ENCODE results near the gene JUP.

Gene JUP

DNA sequence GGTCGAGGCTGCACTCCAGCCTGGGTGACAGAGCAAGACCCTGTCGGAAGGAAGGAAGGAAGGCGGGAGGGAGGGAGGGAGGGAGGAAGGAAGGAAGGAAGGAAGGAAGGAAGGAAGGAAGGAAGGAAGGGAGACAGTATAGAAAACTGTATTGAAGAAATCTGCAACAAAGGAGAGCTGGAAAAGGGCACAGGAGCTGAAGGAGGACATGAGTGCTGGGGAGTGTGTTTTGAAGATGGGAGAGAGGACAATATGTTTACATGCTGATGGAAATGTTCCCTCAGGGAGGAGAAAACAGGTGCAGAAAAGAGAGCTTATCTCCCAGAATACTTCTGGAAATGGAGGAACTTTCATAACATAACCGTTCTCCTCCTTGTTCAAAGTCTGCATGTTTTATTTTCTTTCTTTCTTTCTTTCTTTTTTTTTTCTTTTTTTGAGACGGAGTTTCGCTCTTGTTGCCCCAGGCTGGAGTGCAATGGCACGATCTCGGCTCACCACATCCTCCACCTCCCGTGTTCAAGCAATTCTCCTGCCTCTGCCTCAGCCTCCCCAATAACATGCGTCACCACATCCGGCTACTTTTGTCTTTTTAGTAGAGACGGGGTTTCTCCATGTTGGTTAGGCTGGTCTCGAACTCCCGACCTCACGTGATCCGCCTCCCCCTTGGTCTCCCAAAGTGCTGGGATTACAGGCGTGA, 49.4 kb downstream of the JUP start:
- Histone ChIP-seq H3K27me3 (ENCODE audit: control insufficient read depth in 2 of 2, insufficient read depth in 2 of 2, low read length in 2 of 2) (peaks cover 31 to 39% of the 10 kb centered on the region in 2 donors), H3K9me3 (ENCODE audit: control insufficient read depth in 2 of 2, low read length in 2 of 2) (no peaks in the 10 kb centered on the region), H3K9ac (ENCODE audit: low read depth in 1 of 2, low read length in 2 of 2) (no peak overlapping the region), H3K4me3 (ENCODE audit: low read length in 2 of 2) (no peak overlapping the region), H3K36me3 (ENCODE audit: control insufficient read depth in 2 of 2, insufficient read depth in 2 of 2, low read length in 2 of 2) (no peaks in the 10 kb centered on the region), H3K27ac (ENCODE audit: low read depth in 2 of 2, low read length in 2 of 2) (no peak overlapping the region), H3K4me1 (ENCODE audit: control insufficient read depth in 2 of 2, insufficient read depth in 2 of 2, low read length in 2 of 2) (peaks cover 0 to 9% of the 10 kb centered on the region in 2 donors)

DNA sequence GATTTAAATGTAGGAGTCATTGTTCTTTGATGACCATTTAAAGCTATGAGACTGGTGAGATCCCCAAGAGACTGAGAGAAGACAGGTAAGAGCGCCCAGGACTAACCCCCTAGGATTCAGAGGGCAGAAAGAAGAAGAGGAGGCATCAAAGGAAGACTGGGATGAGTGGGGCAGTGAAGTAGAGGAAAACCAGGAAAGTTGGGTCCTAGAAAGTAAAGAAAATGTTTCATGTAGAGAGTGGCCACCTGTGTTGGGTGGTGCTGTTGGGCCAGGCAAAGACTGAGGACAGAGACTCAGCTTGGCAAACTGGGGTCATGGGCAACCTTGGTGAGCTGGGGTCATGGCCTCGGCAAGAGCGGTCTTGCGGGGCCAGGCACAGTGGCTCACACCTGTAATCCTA, 50.8 kb downstream of the JUP start:
- no peak overlapping the region for H3K4me3 ChIP-seq (ENCODE audit: low read length in 2 of 2)
- H3K27ac ChIP-seq (ENCODE audit: low read depth in 2 of 2, low read length in 2 of 2), result no peak overlapping the region
- no peaks in the 10 kb centered on the region for H3K36me3 ChIP-seq (ENCODE audit: control insufficient read depth in 2 of 2, insufficient read depth in 2 of 2, low read length in 2 of 2)
- H3K4me1 ChIP-seq (ENCODE audit: control insufficient read depth in 2 of 2, insufficient read depth in 2 of 2, low read length in 2 of 2), result peaks cover 0 to 9% of the 10 kb centered on the region in 2 donors
- H3K27me3 ChIP-seq (ENCODE audit: control insufficient read depth in 2 of 2, insufficient read depth in 2 of 2, low read length in 2 of 2), result peaks cover 32 to 50% of the 10 kb centered on the region in 2 donors
- no peak overlapping the region for H3K9ac ChIP-seq (ENCODE audit: low read depth in 1 of 2, low read length in 2 of 2)
- H3K9me3 ChIP-seq (ENCODE audit: control insufficient read depth in 2 of 2, low read length in 2 of 2), result no peaks in the 10 kb centered on the region

DNA sequence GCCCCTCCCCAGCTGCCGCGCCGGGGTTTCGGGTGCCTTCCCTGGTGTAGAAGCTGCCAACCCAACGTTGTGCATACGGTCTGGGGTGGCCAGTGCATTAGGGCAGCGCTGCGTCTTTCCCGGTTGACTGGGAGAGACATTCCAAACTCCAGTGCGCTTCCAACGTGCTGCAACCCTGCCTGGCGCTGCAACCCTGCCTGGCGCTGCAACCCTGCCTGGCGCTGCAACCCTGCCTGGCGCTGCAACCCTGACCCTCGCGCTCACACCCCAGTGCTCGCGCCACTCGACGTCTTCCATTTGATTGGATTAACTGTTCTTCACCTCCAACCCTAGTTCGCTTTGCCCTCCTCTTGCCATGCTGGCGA, 51.6 kb downstream of the JUP start:
- H3K9me3 ChIP-seq (ENCODE audit: control insufficient read depth in 2 of 2, low read length in 2 of 2), result no peaks in the 10 kb centered on the region
- H3K4me3 ChIP-seq (ENCODE audit: low read length in 2 of 2), result peak overlapping the region; percentile 27 to 39
- peaks cover 35 to 50% of the 10 kb centered on the region in 2 donors for H3K27me3 ChIP-seq (ENCODE audit: control insufficient read depth in 2 of 2, insufficient read depth in 2 of 2, low read length in 2 of 2)
- H3K27ac ChIP-seq (ENCODE audit: low read depth in 2 of 2, low read length in 2 of 2), result no peak overlapping the region
- no peaks in the 10 kb centered on the region for H3K36me3 ChIP-seq (ENCODE audit: control insufficient read depth in 2 of 2, insufficient read depth in 2 of 2, low read length in 2 of 2)
- H3K9ac ChIP-seq (ENCODE audit: low read depth in 1 of 2, low read length in 2 of 2), result no peak overlapping the region
- H3K4me1 ChIP-seq (ENCODE audit: control insufficient read depth in 2 of 2, insufficient read depth in 2 of 2, low read length in 2 of 2), result peaks cover 0 to 9% of the 10 kb centered on the region in 2 donors

DNA sequence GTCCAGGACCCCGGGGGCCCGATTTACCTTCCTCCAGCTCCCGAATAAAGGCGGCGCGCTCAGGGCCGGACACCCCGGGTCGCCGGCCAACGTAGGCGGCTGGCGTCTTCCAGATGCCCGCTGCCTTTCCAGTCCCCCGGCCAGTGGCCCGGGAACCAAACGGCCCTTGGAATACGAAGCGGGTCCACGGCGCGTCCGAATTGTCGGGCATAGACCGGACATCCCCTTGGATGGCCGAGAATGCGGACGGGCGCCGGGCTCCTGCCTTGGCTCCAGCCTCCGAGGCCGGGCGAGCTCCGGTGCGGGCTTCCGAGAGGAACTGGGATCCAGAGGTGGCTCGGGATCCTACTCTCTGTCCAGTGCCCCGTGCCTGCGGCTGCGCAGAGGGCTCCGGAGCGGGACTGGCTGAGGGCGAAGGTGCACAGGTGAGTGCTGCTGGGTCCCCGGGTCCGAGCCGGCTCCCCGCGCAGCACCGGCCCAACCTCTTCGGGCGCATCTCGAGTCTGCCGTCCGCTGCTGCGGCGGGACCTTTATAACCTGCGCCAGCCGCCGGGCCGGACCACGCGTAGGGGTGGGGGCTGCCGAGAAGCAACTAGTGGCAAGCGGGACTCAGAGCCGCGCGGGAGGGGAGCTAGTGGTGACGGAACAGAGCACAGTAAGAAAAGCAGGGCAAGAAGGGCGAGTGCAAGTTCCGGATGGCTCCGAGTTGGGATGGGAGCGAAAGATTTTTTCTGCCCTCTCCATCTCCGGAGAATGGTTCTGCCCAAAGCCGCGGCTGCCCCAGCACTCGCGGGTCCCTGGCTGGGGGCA, 52.2 kb downstream of the JUP start, which contains the start of gene HAP1:
HAP1 (minus strand) TSS at position 505 of the 810 bp plus-strand sequence; CDS start at position 496, 9 bp downstream.
- Histone ChIP-seq H3K27ac (ENCODE audit: low read depth in 2 of 2, low read length in 2 of 2) (no peak within 1 kb of the TSS), H3K9ac (ENCODE audit: low read depth in 1 of 2, low read length in 2 of 2) (no peak within 1 kb of the TSS), H3K9me3 (ENCODE audit: control insufficient read depth in 2 of 2, low read length in 2 of 2) (no peaks in the 10 kb centered on the region), H3K4me3 (ENCODE audit: low read length in 2 of 2) (peak within 1 kb of the TSS; percentile 27 to 39), H3K36me3 (ENCODE audit: control insufficient read depth in 2 of 2, insufficient read depth in 2 of 2, low read length in 2 of 2) (no peaks in the 10 kb centered on the region), H3K27me3 (ENCODE audit: control insufficient read depth in 2 of 2, insufficient read depth in 2 of 2, low read length in 2 of 2) (peaks cover 35 to 50% of the 10 kb centered on the region in 2 donors), H3K4me1 (ENCODE audit: control insufficient read depth in 2 of 2, insufficient read depth in 2 of 2, low read length in 2 of 2) (peaks cover 0 to 9% of the 10 kb centered on the region in 2 donors)

DNA sequence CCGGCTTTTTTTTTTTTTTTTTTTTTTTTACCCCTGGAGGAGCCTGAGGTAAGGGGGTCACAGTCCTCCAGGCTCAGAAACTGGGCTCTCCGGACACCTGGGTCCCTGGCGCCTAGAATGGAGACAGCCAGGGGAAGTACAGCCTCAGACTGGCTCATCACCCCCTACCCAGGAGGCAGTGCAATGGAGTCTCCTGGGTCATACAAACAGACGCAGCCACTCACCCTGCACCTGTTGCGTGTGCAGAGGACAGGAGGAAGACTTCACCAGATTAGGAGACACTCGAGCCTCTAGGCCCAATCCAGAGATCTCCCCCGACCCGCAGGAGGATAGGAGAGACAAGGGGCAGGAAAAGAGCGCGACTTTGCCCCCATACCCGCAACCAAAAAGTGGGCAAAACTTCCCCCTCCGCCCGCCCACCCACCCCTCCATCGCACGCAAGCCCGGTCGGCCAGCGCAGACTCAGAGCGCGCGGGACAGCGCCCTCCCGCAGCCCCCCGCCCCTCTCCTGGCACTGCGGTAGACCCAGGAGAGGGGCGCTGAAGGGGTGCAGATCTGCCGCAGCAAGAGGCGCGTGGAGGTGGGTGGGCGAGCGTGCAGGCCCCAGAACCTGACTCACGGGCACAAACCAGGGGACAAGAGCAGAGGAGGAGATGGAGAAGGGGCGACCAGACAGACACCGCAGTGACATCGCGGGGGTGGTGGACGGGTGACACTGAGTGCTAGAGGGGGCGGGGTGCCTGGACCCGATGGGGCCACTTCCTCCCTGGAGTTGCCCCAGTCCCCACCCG, 53.0 kb downstream of the JUP start:
- Histone ChIP-seq H3K4me1 (ENCODE audit: control insufficient read depth in 2 of 2, insufficient read depth in 2 of 2, low read length in 2 of 2) (peaks cover 0 to 9% of the 10 kb centered on the region in 2 donors), H3K9ac (ENCODE audit: low read depth in 1 of 2, low read length in 2 of 2) (no peak overlapping the region), H3K36me3 (ENCODE audit: control insufficient read depth in 2 of 2, insufficient read depth in 2 of 2, low read length in 2 of 2) (no peaks in the 10 kb centered on the region), H3K9me3 (ENCODE audit: control insufficient read depth in 2 of 2, low read length in 2 of 2) (no peaks in the 10 kb centered on the region), H3K27ac (ENCODE audit: low read depth in 2 of 2, low read length in 2 of 2) (no peak overlapping the region), H3K27me3 (ENCODE audit: control insufficient read depth in 2 of 2, insufficient read depth in 2 of 2, low read length in 2 of 2) (peaks cover 35 to 50% of the 10 kb centered on the region in 2 donors), H3K4me3 (ENCODE audit: low read length in 2 of 2) (peak overlapping the region; percentile 16 to 27)

DNA sequence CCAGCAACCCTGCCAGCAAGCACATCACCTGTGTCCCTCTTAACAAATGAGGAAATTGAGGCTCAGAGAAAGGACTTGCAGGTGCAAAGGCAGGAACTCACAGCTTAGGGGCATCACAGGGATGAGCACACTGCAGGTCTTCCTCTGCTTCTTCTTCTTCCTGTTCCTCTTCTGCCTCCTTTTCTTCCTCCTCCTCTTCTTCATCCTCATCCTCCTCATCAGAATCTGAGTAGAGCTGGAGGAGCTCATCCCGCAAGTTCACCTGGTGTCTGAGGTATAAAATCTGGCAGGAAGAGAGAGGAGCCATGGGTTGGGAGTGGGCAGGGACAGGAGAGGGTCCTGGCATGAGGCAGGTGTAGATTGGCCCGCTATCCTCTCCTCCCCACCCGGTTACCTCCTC, 54.7 kb downstream of the JUP start:
- Histone ChIP-seq H3K9me3 (ENCODE audit: control insufficient read depth in 2 of 2, low read length in 2 of 2) (no peaks in the 10 kb centered on the region), H3K27me3 (ENCODE audit: control insufficient read depth in 2 of 2, insufficient read depth in 2 of 2, low read length in 2 of 2) (peaks cover 25 to 40% of the 10 kb centered on the region in 2 donors), H3K36me3 (ENCODE audit: control insufficient read depth in 2 of 2, insufficient read depth in 2 of 2, low read length in 2 of 2) (no peaks in the 10 kb centered on the region), H3K4me1 (ENCODE audit: control insufficient read depth in 2 of 2, insufficient read depth in 2 of 2, low read length in 2 of 2) (peaks cover 0 to 9% of the 10 kb centered on the region in 2 donors), H3K4me3 (ENCODE audit: low read length in 2 of 2) (no peak overlapping the region), H3K27ac (ENCODE audit: low read depth in 2 of 2, low read length in 2 of 2) (no peak overlapping the region), H3K9ac (ENCODE audit: low read depth in 1 of 2, low read length in 2 of 2) (no peak overlapping the region)

DNA sequence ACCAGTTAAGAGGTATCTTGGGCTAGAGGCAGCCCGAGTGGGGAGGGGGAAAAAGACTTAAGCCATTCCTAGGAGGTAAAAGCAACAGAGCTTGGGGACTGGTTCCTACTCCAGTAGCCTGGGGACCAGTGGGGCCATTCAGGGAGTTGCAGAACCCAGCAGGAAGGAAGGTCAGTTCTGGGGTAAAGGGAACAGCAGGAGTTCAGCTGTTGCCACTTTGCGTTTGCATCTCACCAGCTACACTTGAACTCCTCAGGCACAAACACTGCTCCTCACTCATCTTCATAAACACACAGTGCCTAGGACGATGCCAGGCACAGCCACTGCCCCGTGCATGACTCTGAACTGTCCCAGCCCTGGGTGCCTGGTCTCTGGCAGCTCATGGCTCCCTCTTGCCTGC, 56.0 kb downstream of the JUP start:
- H3K9ac ChIP-seq (ENCODE audit: low read depth in 1 of 2, low read length in 2 of 2), result no peak overlapping the region
- peaks cover 0 to 9% of the 10 kb centered on the region in 2 donors for H3K4me1 ChIP-seq (ENCODE audit: control insufficient read depth in 2 of 2, insufficient read depth in 2 of 2, low read length in 2 of 2)
- H3K9me3 ChIP-seq (ENCODE audit: control insufficient read depth in 2 of 2, low read length in 2 of 2), result no peaks in the 10 kb centered on the region
- H3K36me3 ChIP-seq (ENCODE audit: control insufficient read depth in 2 of 2, insufficient read depth in 2 of 2, low read length in 2 of 2), result no peaks in the 10 kb centered on the region
- peaks cover 16 to 34% of the 10 kb centered on the region in 2 donors for H3K27me3 ChIP-seq (ENCODE audit: control insufficient read depth in 2 of 2, insufficient read depth in 2 of 2, low read length in 2 of 2)
- no peak overlapping the region for H3K27ac ChIP-seq (ENCODE audit: low read depth in 2 of 2, low read length in 2 of 2)
- H3K4me3 ChIP-seq (ENCODE audit: low read length in 2 of 2), result no peak overlapping the region

DNA sequence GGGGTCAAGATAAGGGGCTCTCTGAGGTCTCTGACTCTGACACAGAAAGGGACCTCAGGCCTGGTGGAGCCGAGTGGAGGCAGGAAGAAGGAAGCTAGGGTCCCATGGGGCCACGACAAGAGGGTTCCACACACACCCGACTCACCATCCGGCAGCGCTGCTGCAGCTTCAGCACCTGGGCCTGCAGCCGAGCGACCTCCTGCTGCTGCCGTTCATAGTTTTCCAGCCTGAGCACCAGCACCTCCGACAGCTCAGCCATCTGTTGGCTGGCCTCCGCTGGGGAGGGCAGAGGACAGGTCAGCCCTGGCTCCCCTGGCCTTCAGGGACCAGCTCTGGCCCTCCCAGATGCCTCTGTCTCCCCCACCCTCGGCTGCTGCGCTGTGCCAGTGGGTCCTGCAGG, 58.5 kb downstream of the JUP start:
- Histone ChIP-seq H3K27me3 (ENCODE audit: control insufficient read depth in 2 of 2, insufficient read depth in 2 of 2, low read length in 2 of 2) (peaks cover 9 to 17% of the 10 kb centered on the region in 2 donors), H3K36me3 (ENCODE audit: control insufficient read depth in 2 of 2, insufficient read depth in 2 of 2, low read length in 2 of 2) (no peaks in the 10 kb centered on the region)

DNA sequence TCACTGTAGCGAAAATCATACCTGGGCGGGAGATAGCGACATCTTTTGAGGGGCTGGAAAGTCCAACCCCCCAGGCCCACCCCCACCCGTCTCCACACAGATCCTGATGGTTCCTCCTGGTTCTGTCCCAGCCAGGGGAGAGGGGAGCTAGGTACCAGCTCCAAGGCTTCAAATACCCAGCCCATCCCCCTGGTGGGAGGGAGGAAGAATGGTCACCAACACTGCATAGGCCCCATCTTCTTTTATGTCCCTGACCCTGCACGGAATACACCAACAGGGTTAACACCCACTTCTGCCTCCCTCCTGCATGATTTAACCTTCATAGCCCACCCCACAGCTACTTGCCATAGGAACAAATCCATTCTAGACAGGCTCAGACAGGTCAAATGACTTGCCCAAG, 61.4 kb downstream of the JUP start:
- H3K4me1 ChIP-seq (ENCODE audit: control insufficient read depth in 2 of 2, insufficient read depth in 2 of 2, low read length in 2 of 2), result no peaks in the 10 kb centered on the region
- no peaks in the 10 kb centered on the region for H3K9me3 ChIP-seq (ENCODE audit: control insufficient read depth in 2 of 2, low read length in 2 of 2)
- H3K27me3 ChIP-seq (ENCODE audit: control insufficient read depth in 2 of 2, insufficient read depth in 2 of 2, low read length in 2 of 2), result no peaks in the 10 kb centered on the region
- H3K36me3 ChIP-seq (ENCODE audit: control insufficient read depth in 2 of 2, insufficient read depth in 2 of 2, low read length in 2 of 2), result no peaks in the 10 kb centered on the region
- H3K4me3 ChIP-seq (ENCODE audit: low read length in 2 of 2), result no peak overlapping the region
- no peak overlapping the region for H3K27ac ChIP-seq (ENCODE audit: low read depth in 2 of 2, low read length in 2 of 2)
- H3K9ac ChIP-seq (ENCODE audit: low read depth in 1 of 2, low read length in 2 of 2), result no peak overlapping the region

More for the DNA sequence above, 58.5 kb downstream of the JUP start:
- H3K27ac ChIP-seq (ENCODE audit: low read depth in 2 of 2, low read length in 2 of 2), result no peak overlapping the region
- H3K9ac ChIP-seq (ENCODE audit: low read depth in 1 of 2, low read length in 2 of 2), result no peak overlapping the region
- H3K4me3 ChIP-seq (ENCODE audit: low read length in 2 of 2), result no peak overlapping the region
- H3K4me1 ChIP-seq (ENCODE audit: control insufficient read depth in 2 of 2, insufficient read depth in 2 of 2, low read length in 2 of 2), result no peaks in the 10 kb centered on the region
- no peaks in the 10 kb centered on the region for H3K9me3 ChIP-seq (ENCODE audit: control insufficient read depth in 2 of 2, low read length in 2 of 2)
